ENCODE data around the gene CNOT8.

GRCh38 chr5:154830219-154830595 is 28.2 kb upstream of the CNOT8 start:
- TF ChIP-seq POLR2A (IDR thresholded peaks at IDR 0.05): no peak
- TF ChIP-seq, protein P1, sequence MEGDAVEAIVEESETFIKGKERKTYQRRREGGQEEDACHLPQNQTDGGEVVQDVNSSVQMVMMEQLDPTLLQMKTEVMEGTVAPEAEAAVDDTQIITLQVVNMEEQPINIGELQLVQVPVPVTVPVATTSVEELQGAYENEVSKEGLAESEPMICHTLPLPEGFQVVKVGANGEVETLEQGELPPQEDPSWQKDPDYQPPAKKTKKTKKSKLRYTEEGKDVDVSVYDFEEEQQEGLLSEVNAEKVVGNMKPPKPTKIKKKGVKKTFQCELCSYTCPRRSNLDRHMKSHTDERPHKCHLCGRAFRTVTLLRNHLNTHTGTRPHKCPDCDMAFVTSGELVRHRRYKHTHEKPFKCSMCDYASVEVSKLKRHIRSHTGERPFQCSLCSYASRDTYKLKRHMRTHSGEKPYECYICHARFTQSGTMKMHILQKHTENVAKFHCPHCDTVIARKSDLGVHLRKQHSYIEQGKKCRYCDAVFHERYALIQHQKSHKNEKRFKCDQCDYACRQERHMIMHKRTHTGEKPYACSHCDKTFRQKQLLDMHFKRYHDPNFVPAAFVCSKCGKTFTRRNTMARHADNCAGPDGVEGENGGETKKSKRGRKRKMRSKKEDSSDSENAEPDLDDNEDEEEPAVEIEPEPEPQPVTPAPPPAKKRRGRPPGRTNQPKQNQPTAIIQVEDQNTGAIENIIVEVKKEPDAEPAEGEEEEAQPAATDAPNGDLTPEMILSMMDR (IDR thresholded peaks at IDR 0.05): no peak

Measured in heart left ventricle (tissue), 13 donors.